Activated CD4-positive, alpha-beta T cell treated with anti-CD3 and anti-CD28 coated beads, Interleukin-2, amount 10 ng/mL, durations not matched to agents 24 days and 14 days (primary cell): ENCODE measurements around the gene IRX4. TPM values are rescaled to one million over a fixed set of nuclear protein-coding genes. Genes with fewer than 3 reads are reported as not detected.
A peak's percentile ranks its signal among the peaks of the same experiment; 100 is the strongest.

Source experiments
- DNase-seq: peaks from one replicate; pipeline ENCODE4 v3.0.0; 2022
- H3K27ac Mint-ChIP-seq: one replicate; pipeline ENCODE4 v1.8.0; 2022; ENCODE audit warnings: mild to moderate bottlenecking, mixed read lengths
- H3K27me3 Mint-ChIP-seq: one replicate; pipeline ENCODE4 v1.8.0; 2022; ENCODE audit warnings: mixed read lengths
- H3K36me3 Mint-ChIP-seq: one replicate; pipeline ENCODE4 v1.8.0; 2022; ENCODE audit warnings: low read depth, mild to moderate bottlenecking, mixed read lengths
- H3K4me1 Mint-ChIP-seq: one replicate; pipeline ENCODE4 v1.8.0; 2021; ENCODE audit warnings: mixed read lengths
- H3K4me3 Mint-ChIP-seq: one replicate; pipeline ENCODE4 v1.8.0; 2022; ENCODE audit warnings: mild to moderate bottlenecking, moderate library complexity, mixed read lengths
- H3K9me3 Mint-ChIP-seq: one replicate; pipeline ENCODE4 v1.8.0; 2021; ENCODE audit warnings: mixed read lengths
- intact Hi-C: fragments of 100-400 bp; cut with micrococcal nuclease; formaldehyde crosslinking; loops from one replicate; pipeline ENCODE4 v1.15.1; 2023
- total RNA-seq: library from RNA; stranded (reverse); gene quantifications from 2 replicates; pipeline ENCODE4 v1.2.3, GENCODE V29; 2022

IRX4 gene
- total RNA-seq, 1 donor from 2014 or later, result not detected

- H3K27me3 Mint-ChIP-seq, result peaks cover 13% of the 10 kb centered on the region
- DNase-seq, result no peak
- no peaks in the 10 kb centered on the region for H3K9me3 Mint-ChIP-seq
- H3K4me3 Mint-ChIP-seq, result no peak overlapping the region
- H3K27ac Mint-ChIP-seq, result no peak overlapping the region
- H3K36me3 Mint-ChIP-seq, result no peaks in the 10 kb centered on the region
- intact Hi-C loops, result no loop called here
- no peaks in the 10 kb centered on the region for H3K4me1 Mint-ChIP-seq
These were observed 8.7 kb upstream of the IRX4 start for GRCh38 chr5:1891391-1891790.

- Mint-ChIP-seq H3K4me1 (no peaks in the 10 kb centered on the region), H3K4me3 (no peak overlapping the region), H3K27ac (no peak overlapping the region), H3K9me3 (no peaks in the 10 kb centered on the region), H3K27me3 (peaks cover 18% of the 10 kb centered on the region), H3K36me3 (no peaks in the 10 kb centered on the region)
- intact Hi-C loops, result no loop called here
- no peak for DNase-seq
These were observed 7.6 kb upstream of the IRX4 start for GRCh38 chr5:1890296-1890695.

GRCh38 chr5:1889321-1890065 is 6.8 kb upstream of the IRX4 start:
- H3K9me3 Mint-ChIP-seq, result no peaks in the 10 kb centered on the region
- no peak for DNase-seq
- H3K27me3 Mint-ChIP-seq, result peaks cover 26% of the 10 kb centered on the region
- intact Hi-C loops, result no loop called here
- H3K27ac Mint-ChIP-seq, result no peak overlapping the region
- H3K36me3 Mint-ChIP-seq, result no peaks in the 10 kb centered on the region
- H3K4me1 Mint-ChIP-seq, result no peaks in the 10 kb centered on the region
- no peak overlapping the region for H3K4me3 Mint-ChIP-seq

GRCh38 chr5:1888541-1889251 is 6.0 kb upstream of the IRX4 start:
- H3K4me1 Mint-ChIP-seq, result peaks cover 2% of the 10 kb centered on the region
- no peak overlapping the region for H3K4me3 Mint-ChIP-seq
- no peak overlapping the region for H3K27ac Mint-ChIP-seq
- peaks cover 2% of the 10 kb centered on the region for H3K36me3 Mint-ChIP-seq
- intact Hi-C loops, result no loop called here
- peaks cover 29% of the 10 kb centered on the region for H3K27me3 Mint-ChIP-seq
- H3K9me3 Mint-ChIP-seq, result no peaks in the 10 kb centered on the region
- no peak for DNase-seq

- H3K4me1 Mint-ChIP-seq, result peaks cover 2% of the 10 kb centered on the region
- H3K27ac Mint-ChIP-seq, result no peak overlapping the region
- H3K4me3 Mint-ChIP-seq, result no peak overlapping the region
- H3K9me3 Mint-ChIP-seq, result no peaks in the 10 kb centered on the region
- DNase-seq, result no peak
- peaks cover 32% of the 10 kb centered on the region for H3K27me3 Mint-ChIP-seq
- intact Hi-C loops, result no loop called here
- H3K36me3 Mint-ChIP-seq, result peaks cover 2% of the 10 kb centered on the region
These were observed 5.0 kb upstream of the IRX4 start for GRCh38 chr5:1887588-1888360.

- intact Hi-C loops, result no loop called here
- Mint-ChIP-seq H3K27me3 (peaks cover 32% of the 10 kb centered on the region), H3K4me1 (peaks cover 2% of the 10 kb centered on the region), H3K4me3 (no peak overlapping the region), H3K27ac (no peak overlapping the region), H3K9me3 (no peaks in the 10 kb centered on the region), H3K36me3 (peaks cover 2% of the 10 kb centered on the region)
- DNase-seq, result no peak
These were observed 4.3 kb upstream of the IRX4 start for GRCh38 chr5:1886846-1887587.

- intact Hi-C loops, result no loop called here
- Mint-ChIP-seq H3K36me3 (peaks cover 2% of the 10 kb centered on the region), H3K4me1 (peaks cover 4% of the 10 kb centered on the region), H3K27ac (no peak overlapping the region), H3K9me3 (no peaks in the 10 kb centered on the region), H3K27me3 (peaks cover 36% of the 10 kb centered on the region), H3K4me3 (no peak overlapping the region)
- DNase-seq, result no peak
These were observed 3.4 kb upstream of the IRX4 start for GRCh38 chr5:1885868-1886845.

GRCh38 chr5:1885404-1885755 is 2.7 kb upstream of the IRX4 start:
- H3K9me3 Mint-ChIP-seq, result no peaks in the 10 kb centered on the region
- intact Hi-C loops, result no loop called here
- no peak overlapping the region for H3K4me3 Mint-ChIP-seq
- peaks cover 4% of the 10 kb centered on the region for H3K4me1 Mint-ChIP-seq
- DNase-seq, result no peak
- H3K27me3 Mint-ChIP-seq, result peaks cover 41% of the 10 kb centered on the region
- H3K27ac Mint-ChIP-seq, result peak overlapping the region; percentile 48
- H3K36me3 Mint-ChIP-seq, result peaks cover 2% of the 10 kb centered on the region

- Mint-ChIP-seq H3K27me3 (peaks cover 46% of the 10 kb centered on the region), H3K36me3 (peaks cover 2% of the 10 kb centered on the region), H3K4me3 (no peak overlapping the region), H3K4me1 (peaks cover 4% of the 10 kb centered on the region), H3K9me3 (no peaks in the 10 kb centered on the region), H3K27ac (peak overlapping the region; percentile 48)
- DNase-seq, result no peak
- intact Hi-C loops, result loop anchor here (5.0 kb wide), 1 partner anchor 867 kb away; the partner anchor contains the start of gene IRX2
These were observed 2.1 kb upstream of the IRX4 start for GRCh38 chr5:1884678-1885403.

GRCh38 chr5:1883925-1884677 is 1.4 kb upstream of the IRX4 start:
- Mint-ChIP-seq H3K4me1 (peaks cover 4% of the 10 kb centered on the region), H3K4me3 (no peak overlapping the region), H3K27ac (peak overlapping the region; percentile 62), H3K27me3 (peaks cover 52% of the 10 kb centered on the region), H3K36me3 (peaks cover 2% of the 10 kb centered on the region), H3K9me3 (no peaks in the 10 kb centered on the region)
- DNase-seq, result no peak
- intact Hi-C loops, result loop anchor here (5.0 kb wide), 1 partner anchor 868 kb away; the partner anchor contains the start of gene IRX2

GRCh38 chr5:1883120-1883924 is 597 bp upstream of the IRX4 start:
- H3K4me1 Mint-ChIP-seq, result peaks cover 4% of the 10 kb centered on the region
- intact Hi-C loops, result loop anchor here (5.0 kb wide), 1 partner anchor 869 kb away; the partner anchor contains the start of gene IRX2
- peak overlapping the region; percentile 41 for H3K27ac Mint-ChIP-seq
- no peaks in the 10 kb centered on the region for H3K9me3 Mint-ChIP-seq
- H3K4me3 Mint-ChIP-seq, result no peak overlapping the region
- peaks cover 2% of the 10 kb centered on the region for H3K36me3 Mint-ChIP-seq
- no peak for DNase-seq
- H3K27me3 Mint-ChIP-seq, result peaks cover 48% of the 10 kb centered on the region
